Retinal pigment epithelial cell (primary cell): ENCODE measurements around the gene DGKA.
A peak's percentile ranks its signal among the peaks of the same experiment; 100 is the strongest.

Experiments
- DNase-seq: peaks from one replicate; pipeline ENCODE4 v3.0.0-alpha.2; 2010; ENCODE audit warnings: low read depth
- H3K4me3 ChIP-seq: 2 replicates; pipeline ENCODE4 v1.5.1; 2011; ENCODE audit warnings: mild to moderate bottlenecking, low read length, control low read depth, moderate library complexity
- CTCF ChIP-seq: conservative IDR thresholded peaks from 2 replicates; pipeline ENCODE4 v1.5.1; 2011; ENCODE audit warnings: low read depth, low read length, control low read depth, inconsistent platforms

The DGKA gene

GRCh38 chr12:55925870-55926737 is 4.9 kb upstream of the DGKA start:
- no peak for TF ChIP-seq CTCF
- H3K4me3 ChIP-seq, result peak overlapping the region; percentile 99
- DNase-seq, result no peak

- peak; percentile 70 for DNase-seq
- H3K4me3 ChIP-seq, result peak overlapping the region; percentile 99
- TF ChIP-seq CTCF, result peak; percentile 77
These were observed 4.0 kb upstream of the DGKA start for GRCh38 chr12:55926738-55927587.

- no peak for TF ChIP-seq CTCF
- peak within 1 kb of the TSS; percentile 99 for H3K4me3 ChIP-seq
- DNase-seq, result no peak
These were observed 3.1 kb upstream of the DGKA start, which contains the start of gene PYM1 for GRCh38 chr12:55927588-55928502. Gene PYM1, minus strand, starts transcription at chr12:55927894. Its CDS starts 133 bp downstream, at chr12:55927761.

- no peak for DNase-seq
- TF ChIP-seq CTCF, result no peak
- no peak overlapping the region for H3K4me3 ChIP-seq
These were observed 1.6 kb upstream of the DGKA start for GRCh38 chr12:55929306-55929791.

- DNase-seq, result no peak
- peak overlapping the region; percentile 66 for H3K4me3 ChIP-seq
- no peak for TF ChIP-seq CTCF
These were observed 386 bp downstream of the DGKA start for GRCh38 chr12:55931317-55931779.
